ENCODE results near the gene BDKRB1.

DNA sequence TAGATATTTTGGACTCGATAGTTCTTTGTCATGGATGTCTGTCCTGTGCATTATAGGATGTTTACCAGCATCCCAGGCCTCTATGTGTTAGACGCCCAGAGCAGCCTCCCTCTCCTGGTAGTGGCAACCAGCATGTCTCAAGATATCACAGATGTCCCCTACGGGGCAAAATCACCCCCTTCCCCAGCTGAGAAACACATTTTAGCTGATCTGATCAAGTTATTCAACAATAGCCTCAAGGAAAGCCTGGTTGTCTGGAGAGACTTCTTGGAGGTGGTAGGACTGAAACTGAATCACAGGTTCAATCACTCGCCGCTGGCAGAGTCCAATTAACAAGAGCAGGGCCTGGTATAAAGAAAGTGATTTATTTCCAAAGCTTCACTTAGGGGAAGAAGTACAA, 17.6 kb downstream of the BDKRB1 start:
- no peak for TF ChIP-seq POLR2A (IDR thresholded peaks at IDR 0.05)
- TF ChIP-seq CTCF (IDR thresholded peaks at IDR 0.05), result no peak
